GM23248 (cell line): ENCODE measurements around the gene USP40. TPM values are rescaled to one million over a fixed set of nuclear protein-coding genes. Genes with fewer than 3 reads are reported as not detected.
"Not testable (repeated sequence)": the region's sequence is repeated elsewhere in the genome, so short reads cannot be mapped to it uniquely, and the experiment has no call there.

Source experiments
- DNase-seq: peaks from one replicate; pipeline ENCODE4 v3.0.0-alpha.2; 2015
- H2AFZ ChIP-seq: fragments of 200-600 bp; sonication (generic); 2 replicates; pipeline ENCODE4 v1.6.1; 2016; ENCODE audit warnings: antibody characterized with exemption
- H3F3A ChIP-seq: fragments of 200-600 bp; sonication (generic); 2 replicates; pipeline ENCODE4 v1.6.1; 2016; ENCODE audit warnings: mild to moderate bottlenecking, antibody characterized with exemption, mixed run types; ENCODE audit not compliant: insufficient read depth
- H3K27ac ChIP-seq: fragments of 200-600 bp; sonication (generic); 2 replicates; pipeline ENCODE4 v1.5.1; 2016; ENCODE audit warnings: mild to moderate bottlenecking
- H3K27me3 ChIP-seq: fragments of 200-600 bp; sonication (generic); replicated peaks from 2 replicates; pipeline ENCODE4 v1.6.1; 2016; ENCODE audit warnings: mild to moderate bottlenecking; ENCODE audit not compliant: insufficient read depth
- H3K36me3 ChIP-seq: fragments of 200-600 bp; sonication (generic); 2 replicates; pipeline ENCODE4 v1.6.1; 2016; ENCODE audit warnings: low read depth, mild to moderate bottlenecking
- H3K4me1 ChIP-seq: fragments of 200-600 bp; sonication (generic); 2 replicates; pipeline ENCODE4 v1.6.1; 2016; ENCODE audit warnings: mild to moderate bottlenecking; ENCODE audit not compliant: insufficient read depth
- H3K4me2 ChIP-seq: fragments of 200-600 bp; sonication (generic); one replicate; pipeline ENCODE4 v1.6.1; 2016; ENCODE audit warnings: mild to moderate bottlenecking; ENCODE audit not compliant: unreplicated experiment
- H3K4me3 ChIP-seq: fragments of 200-600 bp; sonication (generic); 2 replicates; pipeline ENCODE4 v1.5.1; 2016; ENCODE audit warnings: mild to moderate bottlenecking
- H3K79me2 ChIP-seq: fragments of 200-600 bp; sonication (generic); 2 replicates; pipeline ENCODE4 v1.6.1; 2016; ENCODE audit warnings: mild to moderate bottlenecking; ENCODE audit not compliant: insufficient read depth
- H3K9ac ChIP-seq: fragments of 200-600 bp; sonication (generic); 2 replicates; pipeline ENCODE4 v1.6.1; 2016; ENCODE audit warnings: mild to moderate bottlenecking
- H3K9me2 ChIP-seq: fragments of 200-600 bp; sonication (generic); 2 replicates; pipeline ENCODE4 v1.6.1; 2016; ENCODE audit warnings: mixed run types, mild to moderate bottlenecking, moderate library complexity; ENCODE audit not compliant: insufficient read depth
- H3K9me3 ChIP-seq: fragments of 200-600 bp; sonication (generic); one replicate; pipeline ENCODE4 v1.6.1; 2017; ENCODE audit warnings: low read depth
- H4K20me1 ChIP-seq: fragments of 200-600 bp; sonication (generic); 2 replicates; pipeline ENCODE4 v1.6.0; 2016; ENCODE audit not compliant: insufficient read depth
- EZH2 ChIP-seq: fragments of 200-600 bp; sonication (generic); IDR thresholded peaks from 2 replicates; pipeline ENCODE4 v1.6.1; 2018; ENCODE audit warnings: antibody characterized with exemption, mild to moderate bottlenecking; ENCODE audit not compliant: insufficient read depth, poor library complexity, severe bottlenecking
- EZH2phosphoT487 ChIP-seq: fragments of 200-600 bp; sonication (generic); IDR thresholded peaks from 2 replicates; pipeline ENCODE4 v1.6.1; 2018; ENCODE audit warnings: antibody characterized with exemption, moderate library complexity, mild to moderate bottlenecking, low read depth; ENCODE audit not compliant: insufficient read depth
- WGBS, 2 experiments: methylation state at CpG; one replicate each; pipeline ENCODE4 v1.1.6; 2015 to 2017; ENCODE audit warnings: low lambda C conversion rate in 2 of 2, low coverage in 1 of 2; ENCODE audit errors: missing lambda C conversion rate in 2 of 2; 5-methylcytosine and 5-hydroxymethylcytosine counted together
- in situ Hi-C: fragments of 300-500 bp; cut with MboI; formaldehyde crosslinking; loops from 2 replicates; pipeline ENCODE4 v1.15.0; 2020
- polyA plus RNA-seq: library from polyadenylated mRNA; unstranded; fragments of >200 nt; fragmentation: Nextera tagmentation; extraction: Ambion mirVana; gene quantifications from 2 replicates; pipeline ENCODE4 v1.2.1, GENCODE V29; 2016
- total RNA-seq: library from RNA; depleted of rRNA; stranded (reverse); fragments of >200 nt; shearing (Covaris generic); gene quantifications from 2 replicates; pipeline ENCODE4 v1.2.3, GENCODE V29; 2014

Gene USP40
- total and polyA plus RNA-seq, 2 experiments from 2014 or later: 25.1 to 31.0 TPM

- DNase-seq: no peak
- Histone ChIP-seq H3K36me3 (no peaks in the 10 kb centered on the region), H3F3A (no peaks in the 10 kb centered on the region), H3K27me3 (0 out of 2 replicates have a peak, but pooled peaks cover 7% of the 10 kb centered on the region), H3K4me2 (no peak overlapping the region), H3K4me1 (no peaks in the 10 kb centered on the region), H3K4me3 (no peak overlapping the region), H3K9me2 (no peaks in the 10 kb centered on the region), H3K9me3 (no peaks in the 10 kb centered on the region), H3K9ac (no peak overlapping the region), H2AFZ (no peak overlapping the region), H3K27ac (no peak overlapping the region), H3K79me2 (no peaks in the 10 kb centered on the region), H4K20me1 (no peaks in the 10 kb centered on the region)
- TF ChIP-seq EZH2phosphoT487 (no peak), EZH2 (no peak)
- in situ Hi-C loops: no loop called here
- 0 to 4% methylated on average over 1 of the region's 1 CpG for WGBS, 2 experiments
Measured at GRCh38 chr2:233597522-233597921, 30.9 kb upstream of the USP40 start.

GRCh38 chr2:233593201-233593600, 26.6 kb upstream of the USP40 start:
- no peak overlapping the region for H3K27ac ChIP-seq
- 0 out of 2 replicates have a peak, but pooled peaks cover 5% of the 10 kb centered on the region for H3K27me3 ChIP-seq
- no peaks in the 10 kb centered on the region for H3K79me2 ChIP-seq
- no peak overlapping the region for H2AFZ ChIP-seq
- H3K4me2 ChIP-seq: no peak overlapping the region
- WGBS, 2 experiments: 55 to 62% methylated on average over 8 of the region's 8 CpGs
- no peak overlapping the region for H3K4me3 ChIP-seq
- no peaks in the 10 kb centered on the region for H3K4me1 ChIP-seq
- no peaks in the 10 kb centered on the region for H3K9me2 ChIP-seq
- H3K9ac ChIP-seq: no peak overlapping the region
- no peaks in the 10 kb centered on the region for H3K9me3 ChIP-seq
- no peaks in the 10 kb centered on the region for H3K36me3 ChIP-seq
- in situ Hi-C loops: no loop called here
- peak; percentile 6 for DNase-seq
- no peaks in the 10 kb centered on the region for H3F3A ChIP-seq
- TF ChIP-seq EZH2 (no peak), EZH2phosphoT487 (no peak)
- H4K20me1 ChIP-seq: no peaks in the 10 kb centered on the region

GRCh38 chr2:233592706-233593105, 26.1 kb upstream of the USP40 start:
- H3K79me2 ChIP-seq, H2AFZ ChIP-seq, H3K4me2 ChIP-seq, H3K9me2 ChIP-seq, H4K20me1 ChIP-seq, H3K27ac ChIP-seq, H3K4me3 ChIP-seq, H3K9ac ChIP-seq, H3F3A ChIP-seq, H3K27me3 ChIP-seq, DNase-seq, in situ Hi-C loops, H3K4me1 ChIP-seq, H3K36me3 ChIP-seq, H3K9me3 ChIP-seq: not testable (repeated sequence)
- 87 to 96% methylated on average over 1 of the region's 1 CpG for whole genome bisulfite sequencing, 2 experiments

DNA sequence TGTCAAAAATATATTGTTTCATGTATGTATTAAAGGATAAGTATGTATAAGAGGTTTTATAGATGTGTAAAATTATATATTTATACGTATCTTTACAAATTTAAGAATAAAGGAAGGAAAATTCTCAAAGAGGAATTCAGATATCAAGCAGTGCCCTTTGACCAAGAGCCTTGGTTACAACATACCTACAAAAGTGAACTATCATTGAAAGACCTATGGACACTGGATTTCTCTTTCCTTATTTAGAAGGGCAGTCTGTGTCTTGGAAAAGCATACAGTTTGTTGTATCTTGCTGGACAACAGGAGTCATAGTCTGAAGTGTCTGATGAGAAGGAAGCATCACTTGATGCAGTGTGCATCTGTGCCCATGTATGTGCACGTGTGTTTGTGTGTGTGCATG, 21.8 kb upstream of the USP40 start:
- Histone ChIP-seq H3K9ac (no peak overlapping the region), H3K9me2 (no peaks in the 10 kb centered on the region), H3K79me2 (no peaks in the 10 kb centered on the region), H3K9me3 (no peaks in the 10 kb centered on the region), H3K36me3 (no peaks in the 10 kb centered on the region), H4K20me1 (no peaks in the 10 kb centered on the region), H3K27me3 (0 out of 2 replicates have a peak, but pooled peaks cover 5% of the 10 kb centered on the region), H2AFZ (no peak overlapping the region), H3F3A (no peaks in the 10 kb centered on the region), H3K4me3 (no peak overlapping the region), H3K4me2 (no peak overlapping the region), H3K27ac (no peak overlapping the region), H3K4me1 (no peaks in the 10 kb centered on the region)
- TF ChIP-seq EZH2 (no peak), EZH2phosphoT487 (no peak)
- in situ Hi-C loops: no loop called here
- DNase-seq: no peak
- 24 to 36% methylated on average over 2 of the region's 2 CpGs for WGBS, 2 experiments

DNA sequence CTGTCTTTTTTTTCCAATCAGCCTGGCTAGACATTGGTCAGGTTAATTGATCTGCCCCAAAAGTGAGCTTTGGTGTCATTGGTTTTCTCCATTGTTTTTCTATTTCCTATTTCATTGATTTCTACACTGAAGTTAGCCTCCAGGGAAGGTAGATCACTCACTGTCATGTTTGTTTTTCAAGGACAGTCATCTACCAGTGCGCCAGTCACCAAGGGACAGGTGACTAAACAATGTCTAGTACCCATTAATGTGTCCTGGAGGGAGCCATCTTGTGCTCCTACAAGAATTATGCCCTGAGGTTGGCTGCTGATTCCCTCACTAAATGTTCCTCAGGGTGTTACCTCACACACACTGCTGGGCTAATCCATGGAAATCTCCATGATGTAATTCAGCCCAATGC, 17.6 kb upstream of the USP40 start:
- 39 to 50% methylated on average over 1 of the region's 1 CpG for WGBS, 2 experiments
- in situ Hi-C loops: no loop called here
- no peak for DNase-seq
- Histone ChIP-seq H3K27ac (no peak overlapping the region), H3K36me3 (no peaks in the 10 kb centered on the region), H3K4me1 (no peaks in the 10 kb centered on the region), H3K4me3 (no peak overlapping the region), H3F3A (no peaks in the 10 kb centered on the region), H3K9me3 (no peaks in the 10 kb centered on the region), H3K9ac (no peak overlapping the region), H3K4me2 (no peak overlapping the region), H3K27me3 (no peaks in the 10 kb centered on the region), H3K9me2 (no peaks in the 10 kb centered on the region), H3K79me2 (no peaks in the 10 kb centered on the region), H2AFZ (no peak overlapping the region), H4K20me1 (no peaks in the 10 kb centered on the region)
- no peak for TF ChIP-seq EZH2
- no peak for TF ChIP-seq EZH2phosphoT487

GRCh38 chr2:233583217-233583965, 16.8 kb upstream of the USP40 start:
- WGBS, 2 experiments: 71 to 73% methylated on average over 31 to 35 of the region's 35 CpGs
- H3K27me3 ChIP-seq, H3K9me2 ChIP-seq, H3K36me3 ChIP-seq, H3K4me3 ChIP-seq, DNase-seq, H3K27ac ChIP-seq, H3K9ac ChIP-seq, H3K4me1 ChIP-seq, H3K4me2 ChIP-seq, in situ Hi-C loops, H3K9me3 ChIP-seq, H4K20me1 ChIP-seq, H2AFZ ChIP-seq, H3K79me2 ChIP-seq, H3F3A ChIP-seq: not testable (repeated sequence)

DNA sequence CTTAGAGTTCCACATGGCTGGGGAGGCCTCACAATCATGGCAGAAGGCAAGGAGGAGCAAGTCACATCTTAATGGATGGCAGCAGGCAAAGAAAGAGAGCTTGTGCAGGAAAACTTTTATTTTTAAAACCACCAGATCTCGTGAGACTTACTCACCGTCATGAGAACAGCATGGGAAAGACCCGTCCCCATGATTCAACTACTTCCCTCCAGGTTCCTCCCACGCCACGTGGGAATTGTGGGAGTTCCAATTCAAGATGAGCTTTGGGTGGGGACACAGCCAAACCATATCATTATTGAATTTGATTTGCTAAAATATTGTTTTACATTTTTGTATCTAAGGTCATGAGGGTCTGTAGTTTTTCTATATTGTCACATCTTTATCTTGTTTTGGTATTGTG, 10.8 kb upstream of the USP40 start:
- H3K27me3 ChIP-seq, H3K4me1 ChIP-seq, in situ Hi-C loops, DNase-seq, H3K4me2 ChIP-seq, H3F3A ChIP-seq, H3K4me3 ChIP-seq, H3K79me2 ChIP-seq, H3K27ac ChIP-seq, H2AFZ ChIP-seq, H3K36me3 ChIP-seq, H3K9ac ChIP-seq, H3K9me2 ChIP-seq, H4K20me1 ChIP-seq, H3K9me3 ChIP-seq: not testable (repeated sequence)
- 31 to 36% methylated on average over 5 of the region's 5 CpGs for WGBS, 2 experiments
